ENCODE results near the gene MAP2.

Gene MAP2

DNA sequence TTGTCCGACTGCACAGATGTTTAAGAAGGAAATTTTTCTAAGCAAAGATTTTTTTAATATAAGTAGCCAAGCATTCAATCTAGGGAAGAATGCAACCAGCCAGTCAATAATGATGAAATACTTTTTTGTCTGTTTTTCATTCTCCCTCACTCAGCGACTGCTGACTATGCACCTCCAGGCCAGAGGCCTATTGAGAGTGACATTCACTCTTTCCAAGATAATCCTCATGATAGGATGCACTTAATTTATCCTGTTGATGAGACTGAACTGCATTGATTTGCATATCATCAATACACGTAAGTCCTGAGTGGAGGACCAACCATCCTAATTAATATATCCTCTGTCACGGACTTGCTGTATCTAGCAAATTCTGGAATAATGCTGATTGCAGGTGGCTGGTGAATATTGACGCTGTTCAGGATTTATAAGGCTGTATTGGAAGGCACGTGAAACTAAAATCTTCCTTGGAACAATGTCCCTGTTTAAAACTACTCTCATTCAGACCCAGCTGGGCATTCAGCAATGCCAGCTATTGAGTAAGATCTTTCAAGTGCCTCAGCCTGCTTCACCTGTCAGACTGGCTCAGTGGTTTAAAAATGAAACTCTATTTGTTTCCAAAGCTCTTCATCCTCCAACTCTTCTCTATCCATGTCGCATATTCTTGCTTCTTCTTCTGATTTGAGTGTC, 142.2 kb downstream of the MAP2 start:
- TF ChIP-seq, protein P1, sequence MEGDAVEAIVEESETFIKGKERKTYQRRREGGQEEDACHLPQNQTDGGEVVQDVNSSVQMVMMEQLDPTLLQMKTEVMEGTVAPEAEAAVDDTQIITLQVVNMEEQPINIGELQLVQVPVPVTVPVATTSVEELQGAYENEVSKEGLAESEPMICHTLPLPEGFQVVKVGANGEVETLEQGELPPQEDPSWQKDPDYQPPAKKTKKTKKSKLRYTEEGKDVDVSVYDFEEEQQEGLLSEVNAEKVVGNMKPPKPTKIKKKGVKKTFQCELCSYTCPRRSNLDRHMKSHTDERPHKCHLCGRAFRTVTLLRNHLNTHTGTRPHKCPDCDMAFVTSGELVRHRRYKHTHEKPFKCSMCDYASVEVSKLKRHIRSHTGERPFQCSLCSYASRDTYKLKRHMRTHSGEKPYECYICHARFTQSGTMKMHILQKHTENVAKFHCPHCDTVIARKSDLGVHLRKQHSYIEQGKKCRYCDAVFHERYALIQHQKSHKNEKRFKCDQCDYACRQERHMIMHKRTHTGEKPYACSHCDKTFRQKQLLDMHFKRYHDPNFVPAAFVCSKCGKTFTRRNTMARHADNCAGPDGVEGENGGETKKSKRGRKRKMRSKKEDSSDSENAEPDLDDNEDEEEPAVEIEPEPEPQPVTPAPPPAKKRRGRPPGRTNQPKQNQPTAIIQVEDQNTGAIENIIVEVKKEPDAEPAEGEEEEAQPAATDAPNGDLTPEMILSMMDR (IDR thresholded peaks at IDR 0.05; ENCODE audit: low read depth, low read length, missing control alignments), result no peak
- no peak for DNase-seq
- Histone ChIP-seq H3K36me3 (replicated peaks) (no peaks in the 10 kb centered on the region), H3K4me3 (ENCODE audit: low read depth, low read length) (no peak overlapping the region), H3K27ac (no peak overlapping the region), H3K27me3 (replicated peaks) (no peaks in the 10 kb centered on the region)
- in situ Hi-C loops (cut with HindIII; ENCODE audit: low pct_ligation_motif_present, low sequenced_read_pairs), result no loop called here

DNA sequence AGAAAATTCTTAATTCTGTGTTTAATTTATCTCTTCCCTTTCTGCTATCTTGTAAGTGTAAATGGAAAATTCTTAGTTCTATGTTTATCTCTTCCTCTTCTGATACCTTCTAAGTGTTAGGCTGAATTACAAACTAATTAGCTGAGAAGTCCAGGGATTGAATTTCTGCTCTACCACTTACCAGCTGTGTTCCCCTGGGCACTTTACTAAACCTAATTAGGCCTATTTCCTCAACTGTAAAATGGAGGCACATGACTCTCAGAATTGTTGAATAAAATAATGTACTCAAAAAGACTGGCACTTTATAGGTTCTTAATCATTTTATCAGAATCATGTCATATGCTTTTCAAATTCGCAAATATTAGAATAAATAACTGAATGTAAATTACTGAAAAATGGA, 146.3 kb downstream of the MAP2 start:
- in situ Hi-C loops (cut with HindIII; ENCODE audit: low pct_ligation_motif_present, low sequenced_read_pairs), result no loop called here
- Histone ChIP-seq H3K27ac (no peak overlapping the region), H3K36me3 (replicated peaks) (no peaks in the 10 kb centered on the region), H3K4me3 (ENCODE audit: low read depth, low read length) (no peak overlapping the region), H3K27me3 (replicated peaks) (no peaks in the 10 kb centered on the region)
- TF ChIP-seq, protein P1 (IDR thresholded peaks at IDR 0.05; ENCODE audit: low read depth, low read length, missing control alignments), result no peak
- no peak for DNase-seq

DNA sequence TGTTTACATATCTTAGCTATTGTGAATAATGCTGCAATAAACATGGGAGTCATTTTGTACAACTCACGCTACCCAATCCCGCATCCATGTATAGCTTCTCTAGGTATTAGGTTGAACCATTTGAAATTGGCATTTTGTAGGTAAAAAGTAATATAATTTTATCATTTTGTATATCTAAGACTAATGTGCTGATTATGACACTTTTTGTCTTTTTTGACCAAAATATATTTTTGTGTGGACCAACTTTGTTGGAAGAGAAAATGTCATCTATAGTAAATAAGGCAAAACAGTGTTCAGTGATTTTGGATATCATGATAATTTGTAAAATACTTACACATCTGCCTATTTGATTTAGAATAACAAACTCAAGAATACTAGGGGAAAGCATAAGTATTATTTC, 150.7 kb downstream of the MAP2 start:
- in situ Hi-C loops (cut with HindIII; ENCODE audit: low pct_ligation_motif_present, low sequenced_read_pairs), result no loop called here
- no peak overlapping the region for H3K27ac ChIP-seq
- TF ChIP-seq, protein P1 (IDR thresholded peaks at IDR 0.05; ENCODE audit: low read depth, low read length, missing control alignments), result no peak
- H3K36me3 ChIP-seq (replicated peaks), result no peaks in the 10 kb centered on the region
- DNase-seq, result no peak
- H3K4me3 ChIP-seq (ENCODE audit: low read depth, low read length), result no peak overlapping the region
- H3K27me3 ChIP-seq (replicated peaks), result no peaks in the 10 kb centered on the region

DNA sequence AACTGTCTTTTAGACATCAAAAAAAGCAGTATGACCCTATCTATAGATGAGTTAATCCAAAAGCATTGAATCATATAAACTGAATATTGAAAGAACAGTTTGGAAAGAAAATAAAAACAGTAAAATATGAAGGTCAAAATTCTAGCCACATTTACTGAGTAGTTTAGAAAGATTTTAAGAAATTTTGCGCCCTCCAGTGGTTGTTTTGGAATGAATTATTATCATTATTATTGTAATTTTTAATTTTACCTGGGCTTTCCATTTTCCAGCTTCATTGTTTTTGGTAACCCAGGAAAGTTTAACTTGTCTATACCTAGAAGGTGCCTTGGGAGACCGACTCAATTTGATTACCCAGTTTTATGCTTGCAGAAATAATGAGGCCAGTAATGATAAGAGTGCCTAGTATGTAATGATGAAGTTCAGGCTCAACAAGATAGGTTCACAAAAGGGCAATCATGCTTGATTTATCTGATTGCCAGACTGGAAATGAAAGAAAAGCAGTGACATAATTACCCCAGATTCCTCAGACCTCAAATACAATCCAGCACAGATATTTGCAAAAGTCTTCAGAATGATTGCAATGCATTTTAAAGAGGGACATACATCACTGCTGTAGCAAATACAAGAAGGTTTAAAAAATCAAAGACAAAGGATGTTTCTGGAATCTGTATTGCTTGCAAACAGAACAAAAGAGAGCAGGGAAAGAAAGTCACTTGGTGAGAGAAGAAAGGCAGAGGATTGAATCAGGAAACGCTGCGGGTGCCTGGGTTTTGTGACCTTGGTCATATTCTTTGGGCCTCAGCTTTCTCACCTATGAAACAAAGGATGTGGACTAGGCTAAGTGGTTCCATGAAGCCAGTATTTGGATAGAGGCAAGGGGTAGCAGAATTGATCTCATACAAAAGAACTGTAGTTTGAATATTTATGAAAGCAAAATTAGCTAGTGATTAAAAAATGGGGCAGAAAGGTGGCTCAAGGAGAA, 153.8 kb downstream of the MAP2 start:
- Histone ChIP-seq H3K27me3 (replicated peaks) (no peaks in the 10 kb centered on the region), H3K27ac (no peak overlapping the region), H3K4me3 (ENCODE audit: low read depth, low read length) (no peak overlapping the region), H3K36me3 (replicated peaks) (no peaks in the 10 kb centered on the region)
- TF ChIP-seq, protein P1 (IDR thresholded peaks at IDR 0.05; ENCODE audit: low read depth, low read length, missing control alignments), result peak; percentile 29
- no peak for DNase-seq
- in situ Hi-C loops (cut with HindIII; ENCODE audit: low pct_ligation_motif_present, low sequenced_read_pairs), result no loop called here

DNA sequence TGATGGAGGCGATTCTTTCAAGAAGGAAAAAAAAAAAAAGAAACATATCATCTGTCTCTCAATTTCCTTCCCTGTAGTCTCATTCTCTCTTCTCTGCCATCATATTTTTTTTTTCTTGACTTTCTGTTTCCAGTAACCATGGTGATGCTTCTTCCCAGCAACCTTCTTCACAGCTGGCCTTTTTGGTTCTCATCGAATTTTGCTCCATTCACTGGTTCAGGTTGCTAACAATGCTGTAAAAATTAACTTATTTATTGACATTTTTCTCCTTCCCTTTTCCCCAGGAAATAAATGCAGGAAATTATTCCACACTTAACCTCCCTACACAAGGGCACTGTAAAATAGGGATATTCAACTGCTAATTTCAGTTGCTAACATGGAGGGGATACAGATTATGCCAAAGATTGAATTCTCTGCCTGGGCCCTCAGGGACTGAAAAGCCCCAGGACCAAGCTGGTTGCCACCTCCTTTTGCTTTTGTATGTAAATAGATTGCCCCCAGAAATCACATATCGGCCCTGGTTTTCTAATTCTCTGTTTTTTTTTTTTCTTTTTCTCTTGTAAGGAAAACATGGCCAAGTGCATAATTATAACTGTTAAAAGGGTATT, 154.7 kb downstream of the MAP2 start:
- no peaks in the 10 kb centered on the region for H3K36me3 ChIP-seq (replicated peaks)
- in situ Hi-C loops (cut with HindIII; ENCODE audit: low pct_ligation_motif_present, low sequenced_read_pairs), result no loop called here
- no peak overlapping the region for H3K4me3 ChIP-seq (ENCODE audit: low read depth, low read length)
- TF ChIP-seq, protein P1 (IDR thresholded peaks at IDR 0.05; ENCODE audit: low read depth, low read length, missing control alignments), result no peak
- no peak for DNase-seq
- H3K27me3 ChIP-seq (replicated peaks), result no peaks in the 10 kb centered on the region
- no peak overlapping the region for H3K27ac ChIP-seq
